Thyroid gland (tissue), 4 donors: ENCODE measurements around the gene RBMS1.

ENCODE experiments used
- POLR2A ChIP-seq, 2 donors: fragments of 450-650 bp; IDR thresholded peaks; one replicate each; pipeline ENCODE4 v1.6.1; 2017; ENCODE audit warnings: antibody characterized with exemption in 2 of 2, mild to moderate bottlenecking in 2 of 2, moderate library complexity in 1 of 2
- TF ChIP-seq, protein P1 (sequence below), 6 experiments: fragments of 200-600 bp in 3 of 6; fragments of 450-650 bp in 3 of 6; sonication (generic) in 3 of 6; IDR thresholded peaks; one replicate each; pipeline ENCODE4 v1.5.1; 2016 to 2019; ENCODE audit warnings: antibody characterized with exemption in 6 of 6, mild to moderate bottlenecking in 2 of 6, inconsistent platforms in 1 of 6, moderate library complexity in 1 of 6

DNA sequence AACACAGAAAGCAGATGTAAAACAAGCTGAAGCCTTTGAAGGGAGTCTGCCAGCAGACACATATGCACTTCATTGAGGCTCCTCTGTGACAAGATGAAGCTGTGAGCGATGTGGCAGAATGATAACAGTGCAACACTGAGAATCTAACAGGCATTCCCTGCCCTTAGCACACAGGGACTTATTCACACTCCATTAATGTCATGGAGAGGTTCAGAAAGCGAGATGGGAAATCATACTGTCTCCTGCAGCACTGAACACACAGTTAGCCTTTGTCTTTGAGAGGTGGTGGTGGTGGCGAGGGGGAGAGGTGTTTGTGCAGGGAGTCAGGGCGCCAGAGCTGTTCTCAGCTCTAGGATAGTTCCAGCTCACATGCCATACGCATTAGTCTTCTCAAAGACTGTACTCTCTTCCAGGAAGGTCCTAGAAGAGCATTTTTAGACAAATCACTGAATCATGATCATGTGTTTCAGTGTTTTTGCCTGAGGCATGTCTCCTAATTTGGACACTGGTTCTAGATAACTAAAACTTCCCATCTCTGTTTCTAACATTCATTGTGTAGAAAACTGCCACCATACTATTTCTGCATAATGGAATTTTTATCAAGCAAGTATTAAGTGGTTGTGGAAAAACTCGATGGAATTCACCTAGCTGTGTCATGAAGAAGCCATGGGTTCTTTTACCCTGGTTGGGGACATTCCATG, 200.1 kb downstream of the RBMS1 start:
- TF ChIP-seq, protein P1, sequence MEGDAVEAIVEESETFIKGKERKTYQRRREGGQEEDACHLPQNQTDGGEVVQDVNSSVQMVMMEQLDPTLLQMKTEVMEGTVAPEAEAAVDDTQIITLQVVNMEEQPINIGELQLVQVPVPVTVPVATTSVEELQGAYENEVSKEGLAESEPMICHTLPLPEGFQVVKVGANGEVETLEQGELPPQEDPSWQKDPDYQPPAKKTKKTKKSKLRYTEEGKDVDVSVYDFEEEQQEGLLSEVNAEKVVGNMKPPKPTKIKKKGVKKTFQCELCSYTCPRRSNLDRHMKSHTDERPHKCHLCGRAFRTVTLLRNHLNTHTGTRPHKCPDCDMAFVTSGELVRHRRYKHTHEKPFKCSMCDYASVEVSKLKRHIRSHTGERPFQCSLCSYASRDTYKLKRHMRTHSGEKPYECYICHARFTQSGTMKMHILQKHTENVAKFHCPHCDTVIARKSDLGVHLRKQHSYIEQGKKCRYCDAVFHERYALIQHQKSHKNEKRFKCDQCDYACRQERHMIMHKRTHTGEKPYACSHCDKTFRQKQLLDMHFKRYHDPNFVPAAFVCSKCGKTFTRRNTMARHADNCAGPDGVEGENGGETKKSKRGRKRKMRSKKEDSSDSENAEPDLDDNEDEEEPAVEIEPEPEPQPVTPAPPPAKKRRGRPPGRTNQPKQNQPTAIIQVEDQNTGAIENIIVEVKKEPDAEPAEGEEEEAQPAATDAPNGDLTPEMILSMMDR (IDR thresholded peaks at IDR 0.05) = no peak
- no peak for TF ChIP-seq POLR2A (IDR thresholded peaks at IDR 0.05)
